Measurements from ENCODE around the gene FIGNL2.
A peak's percentile ranks its signal among the peaks of the same experiment; 100 is the strongest.
"Not testable (repeated sequence)": the region's sequence is repeated elsewhere in the genome, so short reads cannot be mapped to it uniquely, and the experiment has no call there.

The FIGNL2 gene, protein sequence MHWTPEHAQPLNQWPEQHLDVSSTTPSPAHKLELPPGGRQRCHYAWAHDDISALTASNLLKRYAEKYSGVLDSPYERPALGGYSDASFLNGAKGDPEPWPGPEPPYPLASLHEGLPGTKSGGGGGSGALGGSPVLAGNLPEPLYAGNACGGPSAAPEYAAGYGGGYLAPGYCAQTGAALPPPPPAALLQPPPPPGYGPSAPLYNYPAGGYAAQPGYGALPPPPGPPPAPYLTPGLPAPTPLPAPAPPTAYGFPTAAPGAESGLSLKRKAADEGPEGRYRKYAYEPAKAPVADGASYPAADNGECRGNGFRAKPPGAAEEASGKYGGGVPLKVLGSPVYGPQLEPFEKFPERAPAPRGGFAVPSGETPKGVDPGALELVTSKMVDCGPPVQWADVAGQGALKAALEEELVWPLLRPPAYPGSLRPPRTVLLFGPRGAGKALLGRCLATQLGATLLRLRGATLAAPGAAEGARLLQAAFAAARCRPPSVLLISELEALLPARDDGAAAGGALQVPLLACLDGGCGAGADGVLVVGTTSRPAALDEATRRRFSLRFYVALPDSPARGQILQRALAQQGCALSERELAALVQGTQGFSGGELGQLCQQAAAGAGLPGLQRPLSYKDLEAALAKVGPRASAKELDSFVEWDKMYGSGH

DNA sequence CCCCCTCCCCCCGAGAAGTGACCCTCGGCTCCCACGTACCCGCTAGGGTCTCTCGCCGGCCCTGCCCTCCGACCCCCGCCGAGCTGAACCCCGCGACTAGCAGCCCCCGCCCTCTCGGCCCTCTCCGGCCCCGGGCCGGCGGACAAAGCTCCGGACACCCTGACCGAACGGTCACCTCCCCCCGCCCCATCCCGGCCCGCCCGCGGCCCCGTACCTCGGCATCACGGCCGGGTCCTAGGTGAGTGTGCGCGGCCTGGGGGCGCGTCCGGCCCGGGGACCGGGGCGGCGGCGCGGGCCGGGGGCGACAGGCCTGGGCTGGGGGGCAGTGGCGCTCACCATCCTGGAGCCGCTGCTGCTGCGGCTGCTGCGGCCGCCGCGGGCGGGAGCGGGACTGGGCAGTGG, at the start of gene FIGNL2:
TSS of gene FIGNL2 (minus strand) at position 393 of the 402 bp plus-strand sequence. CDS start 26,305 bp downstream, outside the sequence.
- no peak for DNase-seq (ENCODE audit: low read depth)

DNA sequence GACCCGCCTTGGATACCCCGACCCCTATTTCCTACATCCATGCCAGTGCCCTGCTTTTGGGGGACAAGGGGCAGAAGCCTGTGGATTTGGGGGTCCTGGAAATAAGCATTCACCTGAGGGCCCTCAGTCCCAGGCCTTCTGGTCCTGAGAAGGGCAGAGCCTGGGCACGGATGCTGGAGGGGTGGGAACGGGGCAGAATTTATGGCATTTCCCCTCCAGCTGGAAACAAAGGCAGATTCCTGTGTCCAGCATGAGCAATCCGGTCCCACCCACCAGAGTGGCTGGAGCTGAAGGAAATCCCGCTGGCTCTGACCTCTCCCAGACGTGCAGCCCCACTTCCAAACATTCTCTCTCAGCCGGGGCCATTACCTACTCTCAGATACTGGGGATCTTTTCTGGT, 48.7 kb upstream of the FIGNL2 start:
- no peak for DNase-seq (ENCODE audit: low read depth)

DNA sequence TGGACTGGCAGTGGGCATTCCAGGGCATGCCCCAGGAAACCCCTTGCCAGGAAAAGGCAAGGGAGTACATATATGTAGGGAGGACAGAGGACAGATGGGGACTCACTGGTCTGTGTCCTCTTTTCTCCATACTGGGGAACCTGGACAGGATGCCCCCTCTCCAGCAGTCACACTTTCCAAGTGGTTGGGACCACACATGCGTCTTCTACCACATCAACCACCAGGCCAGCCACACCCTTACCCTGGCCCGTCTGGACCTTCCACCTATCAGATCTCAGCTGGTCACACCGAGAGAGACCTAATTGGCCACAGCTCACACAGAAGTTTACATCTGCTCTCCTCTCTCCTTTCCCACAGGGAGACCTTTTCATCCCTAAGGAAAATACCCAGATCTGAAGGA, 47.7 kb upstream of the FIGNL2 start:
- no peak for DNase-seq (ENCODE audit: low read depth)

DNA sequence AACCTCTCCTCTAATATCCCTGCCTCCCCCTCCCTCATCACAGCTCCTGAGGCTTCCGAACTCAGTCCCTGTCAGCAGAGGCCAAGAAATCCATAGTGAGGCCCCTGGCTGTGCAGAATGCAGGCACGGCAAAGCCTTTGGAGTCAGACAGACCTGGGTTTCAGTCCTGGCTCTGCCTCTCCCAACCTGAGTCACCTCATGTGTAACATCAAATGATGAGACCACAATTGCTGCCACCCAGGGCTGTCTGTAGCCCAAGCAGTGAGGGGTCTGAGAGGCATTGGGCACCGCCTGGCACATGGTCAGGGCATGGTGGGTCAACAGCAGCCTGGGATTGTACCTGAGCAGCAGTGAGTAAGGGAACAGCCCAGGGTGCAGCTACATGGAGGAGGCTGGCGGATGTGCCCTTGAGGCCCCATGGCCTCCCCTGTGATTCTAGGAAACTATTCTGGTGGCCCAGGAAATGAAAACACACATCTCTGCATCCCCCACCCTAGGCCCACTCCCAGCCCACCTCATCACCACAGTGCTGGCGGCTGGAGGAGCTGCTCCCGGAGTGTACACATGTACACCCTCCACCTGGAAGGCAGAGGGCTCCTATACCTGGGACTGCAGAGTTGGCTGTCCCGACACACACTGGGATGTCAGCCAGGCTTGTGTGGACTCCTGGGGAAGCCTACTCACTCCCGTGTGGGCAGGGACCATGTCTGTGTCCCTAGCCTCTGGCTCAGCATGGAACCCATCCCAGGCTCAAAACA, 47.0 kb upstream of the FIGNL2 start:
- no peak for DNase-seq (ENCODE audit: low read depth)

DNA sequence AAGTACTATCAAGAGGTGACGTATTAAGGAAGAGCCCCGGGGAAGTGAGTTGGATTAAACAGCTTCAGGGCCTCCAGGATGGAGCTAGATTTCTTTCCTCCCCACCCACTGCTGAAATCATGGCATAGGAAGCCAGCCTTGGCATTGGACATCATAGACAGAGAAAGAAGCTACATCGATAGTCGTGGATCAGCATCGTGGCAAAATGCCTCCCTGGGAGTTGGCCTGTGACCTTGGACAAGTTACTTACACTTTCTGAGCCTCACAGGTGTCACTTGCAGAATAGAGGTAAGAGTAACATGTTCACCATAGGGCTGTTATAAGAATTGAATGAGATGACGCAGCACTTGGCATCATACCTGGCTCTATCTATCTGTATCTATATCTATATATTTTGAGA, 45.3 kb upstream of the FIGNL2 start:
- DNase-seq (ENCODE audit: low read depth) = no peak

DNA sequence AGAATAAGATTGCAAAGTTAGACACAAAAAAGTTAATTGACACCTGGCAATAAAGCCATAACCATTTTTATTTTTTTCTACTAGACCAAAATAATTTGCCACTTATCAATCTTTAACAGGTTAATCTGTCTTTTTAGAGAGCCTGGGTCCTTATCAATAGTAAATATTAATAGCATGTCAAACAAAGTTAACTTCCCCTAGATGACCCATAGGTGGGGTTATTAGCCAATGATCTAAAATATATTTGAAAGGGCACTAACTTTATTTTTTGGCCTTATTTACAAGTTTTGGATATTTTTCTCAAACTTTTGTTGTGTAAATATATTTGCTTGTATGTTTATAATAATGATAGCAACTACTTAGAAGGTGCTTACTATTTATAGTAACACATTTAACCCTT, 43.3 kb upstream of the FIGNL2 start:
- no peak for DNase-seq (ENCODE audit: low read depth)

DNA sequence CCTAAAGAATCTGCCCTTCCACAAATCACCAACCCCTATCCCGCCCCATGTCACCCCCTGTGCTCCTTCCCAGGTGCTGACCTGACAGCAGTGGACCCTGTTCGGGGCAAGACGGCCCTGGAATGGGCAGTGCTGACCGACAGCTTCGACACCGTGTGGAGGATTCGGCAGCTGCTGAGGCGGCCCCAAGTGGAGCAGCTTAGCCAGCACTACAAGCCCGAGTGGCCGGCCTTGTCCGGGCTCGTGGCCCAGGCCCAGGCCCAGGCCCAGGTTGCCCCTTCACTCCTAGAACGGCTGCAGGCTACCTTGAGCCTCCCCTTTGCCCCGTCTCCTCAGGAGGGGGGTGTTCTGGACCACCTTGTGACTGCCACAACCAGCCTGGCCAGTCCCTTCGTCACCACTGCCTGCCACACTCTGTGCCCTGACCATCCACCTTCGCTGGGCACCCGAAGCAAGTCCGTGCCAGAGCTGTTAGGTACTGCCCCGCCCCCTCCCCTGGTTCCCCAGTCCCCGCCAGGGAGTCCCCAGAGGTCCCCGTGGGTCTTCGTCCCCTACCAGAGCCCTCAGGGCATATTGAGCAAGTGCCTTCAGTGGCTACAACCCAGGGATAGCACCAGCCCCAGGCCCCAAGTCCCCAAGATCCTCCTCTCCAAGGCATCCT, 42.1 kb upstream of the FIGNL2 start:
- DNase-seq (ENCODE audit: low read depth) = no peak

DNA sequence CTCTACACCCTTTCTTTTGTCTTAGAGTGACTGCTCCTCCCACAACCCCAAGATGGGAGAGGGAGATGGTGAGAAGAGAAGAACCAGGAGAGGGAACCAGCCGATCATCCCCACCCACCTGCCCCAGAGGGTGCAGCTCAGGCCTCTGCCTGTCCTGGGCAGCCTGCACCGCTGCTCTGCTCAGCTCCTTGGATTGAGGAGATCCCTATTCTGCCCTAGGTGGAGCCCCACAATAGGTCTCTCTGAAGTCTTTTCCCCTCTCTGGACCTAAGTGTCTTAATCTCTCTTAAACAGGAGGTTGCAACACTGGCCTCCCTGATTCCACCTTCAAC, 41.6 kb upstream of the FIGNL2 start:
- DNase-seq (ENCODE audit: low read depth) = no peak

DNA sequence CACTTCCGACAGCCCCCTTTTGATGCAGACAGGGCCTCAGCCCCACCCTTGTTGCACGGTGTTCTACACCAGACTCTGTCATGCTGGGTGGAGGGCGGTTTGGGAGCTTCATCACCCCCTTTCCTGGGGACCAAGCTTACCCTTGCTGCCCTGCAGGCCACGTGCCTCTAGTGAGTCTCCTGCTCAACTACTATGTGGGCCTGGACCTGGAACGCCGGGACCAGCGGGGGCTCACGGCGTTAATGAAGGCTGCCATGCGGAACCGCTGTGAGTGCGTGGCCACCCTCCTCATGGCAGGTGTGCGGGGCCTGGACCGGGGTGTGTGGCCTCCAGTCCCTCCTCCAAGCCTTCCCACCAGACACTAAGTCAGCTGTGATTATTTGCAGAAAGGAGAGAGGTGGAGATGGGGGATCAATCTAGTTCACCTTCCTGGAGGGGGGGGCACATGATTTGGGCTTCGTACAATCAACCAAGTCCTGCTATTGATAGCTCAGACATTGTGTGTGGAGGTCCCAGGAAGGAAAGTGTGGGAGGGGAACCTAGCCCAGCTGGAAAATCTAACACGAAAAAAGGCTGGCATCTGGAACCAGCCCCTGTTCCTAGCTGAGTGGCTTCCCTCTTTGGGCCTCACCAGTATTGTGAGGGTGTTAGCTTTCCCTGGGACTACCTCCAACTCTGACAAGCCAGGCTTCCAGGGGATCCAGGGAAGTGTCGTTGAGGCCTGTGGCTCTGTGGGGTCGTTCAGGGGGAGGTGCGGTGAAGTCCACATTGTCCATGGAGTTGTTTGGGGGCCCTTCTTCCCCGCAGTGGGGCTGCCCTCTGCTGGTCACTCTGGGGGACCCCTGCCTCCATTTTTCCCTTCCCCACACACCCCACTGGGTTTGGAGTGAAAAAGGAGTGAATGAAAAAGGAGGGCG, 41.0 kb upstream of the FIGNL2 start:
- DNase-seq (ENCODE audit: low read depth) = no peak

DNA sequence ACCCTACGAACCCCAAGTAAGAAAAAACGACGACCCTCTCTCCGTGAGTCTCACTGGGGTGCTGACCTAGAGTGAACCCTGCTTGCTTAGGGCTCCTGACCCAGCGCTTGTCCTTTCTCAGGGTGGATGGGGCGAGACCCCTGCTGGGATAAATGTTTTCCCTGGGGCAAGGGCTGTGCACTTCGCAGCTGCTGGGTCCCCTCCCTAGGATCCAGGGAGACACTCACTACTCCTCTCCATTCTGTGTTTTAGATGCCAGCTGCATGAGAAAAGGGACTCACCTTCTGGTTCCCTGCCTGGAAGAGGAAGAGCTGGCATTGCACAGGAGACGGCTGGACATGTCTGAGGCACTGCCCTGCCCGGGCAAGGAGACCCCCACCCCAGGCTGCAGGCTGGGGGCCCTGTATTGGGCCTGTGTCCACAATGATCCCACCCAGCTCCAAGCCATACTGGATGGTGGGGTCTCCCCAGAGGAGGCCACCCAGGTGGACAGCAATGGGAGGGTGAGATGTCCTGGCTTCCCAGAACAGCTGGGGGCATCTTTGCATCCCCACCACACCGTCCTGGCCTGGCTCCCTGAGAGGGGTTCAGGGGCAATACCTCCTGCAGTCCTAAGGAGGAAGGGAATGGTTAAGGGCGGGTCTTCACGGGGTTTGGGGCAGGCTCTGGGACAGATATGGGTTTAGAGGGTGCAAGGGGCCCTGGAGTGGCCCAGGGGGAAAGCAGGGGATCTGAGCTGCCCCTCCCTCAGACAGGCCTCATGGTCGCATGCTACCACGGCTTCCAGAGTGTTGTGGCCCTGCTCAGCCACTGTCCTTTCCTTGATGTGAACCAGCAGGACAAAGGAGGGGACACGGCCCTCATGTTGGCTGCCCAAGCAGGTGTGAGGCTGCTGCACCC, 40.0 kb upstream of the FIGNL2 start:
- no peak for DNase-seq (ENCODE audit: low read depth)

DNA sequence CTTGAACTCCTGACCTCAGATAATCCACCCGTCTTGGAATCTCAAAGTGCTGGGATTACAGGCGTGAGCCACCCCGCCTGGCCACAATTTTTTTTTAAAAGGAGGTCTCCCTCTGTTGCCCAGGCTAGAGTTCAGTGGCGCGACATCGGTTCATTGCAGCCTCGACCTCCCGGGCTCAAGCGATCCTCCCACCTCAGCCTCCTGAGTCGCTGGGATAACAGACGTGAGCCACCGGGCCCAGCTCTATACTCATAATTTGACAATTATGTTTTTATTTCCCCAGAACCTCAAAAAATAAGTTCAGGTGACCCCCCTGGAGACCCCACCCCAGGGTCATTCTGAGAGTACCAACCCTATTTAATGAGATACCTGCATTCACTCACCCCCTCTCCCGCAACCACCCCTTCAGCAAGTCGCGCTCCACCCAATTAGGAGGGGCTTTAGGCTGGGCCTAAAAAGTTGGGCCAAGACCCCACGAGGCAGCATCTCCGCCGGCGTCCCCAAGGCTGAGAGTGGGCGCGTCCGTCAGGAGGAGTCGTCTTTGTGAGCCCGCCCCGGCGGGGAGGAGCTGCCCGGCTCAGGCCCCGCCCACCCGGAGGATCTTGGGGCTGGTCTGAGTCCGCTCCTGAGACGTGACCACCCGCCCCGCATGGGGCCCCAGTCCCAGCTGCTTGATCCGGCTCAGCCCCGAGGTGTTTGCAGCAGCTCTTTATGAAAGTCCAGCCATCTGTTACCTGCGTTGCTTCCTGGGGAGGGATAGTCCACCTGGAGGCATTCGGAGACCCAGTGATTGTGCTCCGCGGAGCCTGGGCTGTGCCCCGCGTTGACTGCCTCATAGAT, 39.2 kb upstream of the FIGNL2 start, which contains the start of gene ANKRD33:
TSS of gene ANKRD33 (plus strand) at position 628 of the 840 bp plus-strand sequence. CDS start at position 712, 84 bp downstream.
- DNase-seq (ENCODE audit: low read depth) = no peak

DNA sequence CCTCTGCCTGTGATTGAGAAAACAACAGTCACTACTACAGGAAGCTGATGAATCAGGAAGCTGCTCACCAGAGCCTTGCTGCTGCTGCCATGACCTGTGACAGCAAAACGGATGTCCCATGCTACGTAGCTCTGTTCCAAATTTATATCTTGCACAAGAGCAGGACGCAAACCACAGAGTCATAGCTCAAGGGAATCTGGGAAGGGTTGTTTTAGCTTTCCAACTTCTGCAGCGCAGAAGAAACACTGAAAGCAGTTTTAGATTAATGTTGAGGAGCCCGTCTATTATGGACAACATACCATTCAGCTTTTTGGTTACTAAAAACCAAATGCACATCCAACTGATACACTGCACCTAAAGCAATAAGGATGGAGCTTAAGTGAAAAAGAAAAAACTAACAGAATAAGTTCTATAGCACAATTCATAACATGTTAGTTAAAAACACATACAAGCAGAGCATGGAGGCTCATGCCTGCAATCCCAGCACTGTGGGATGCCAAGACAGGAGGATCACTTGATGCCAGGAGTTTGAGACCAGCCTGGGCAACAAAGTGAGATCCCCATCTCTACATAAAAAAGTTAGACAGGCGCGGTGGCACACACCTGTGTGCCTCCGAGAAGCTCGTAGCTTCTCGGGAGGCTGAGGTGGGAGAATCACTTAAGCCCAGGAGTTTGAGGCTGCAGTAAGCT, 37.6 kb upstream of the FIGNL2 start:
- DNase-seq (ENCODE audit: low read depth) = peak; percentile 86

DNA sequence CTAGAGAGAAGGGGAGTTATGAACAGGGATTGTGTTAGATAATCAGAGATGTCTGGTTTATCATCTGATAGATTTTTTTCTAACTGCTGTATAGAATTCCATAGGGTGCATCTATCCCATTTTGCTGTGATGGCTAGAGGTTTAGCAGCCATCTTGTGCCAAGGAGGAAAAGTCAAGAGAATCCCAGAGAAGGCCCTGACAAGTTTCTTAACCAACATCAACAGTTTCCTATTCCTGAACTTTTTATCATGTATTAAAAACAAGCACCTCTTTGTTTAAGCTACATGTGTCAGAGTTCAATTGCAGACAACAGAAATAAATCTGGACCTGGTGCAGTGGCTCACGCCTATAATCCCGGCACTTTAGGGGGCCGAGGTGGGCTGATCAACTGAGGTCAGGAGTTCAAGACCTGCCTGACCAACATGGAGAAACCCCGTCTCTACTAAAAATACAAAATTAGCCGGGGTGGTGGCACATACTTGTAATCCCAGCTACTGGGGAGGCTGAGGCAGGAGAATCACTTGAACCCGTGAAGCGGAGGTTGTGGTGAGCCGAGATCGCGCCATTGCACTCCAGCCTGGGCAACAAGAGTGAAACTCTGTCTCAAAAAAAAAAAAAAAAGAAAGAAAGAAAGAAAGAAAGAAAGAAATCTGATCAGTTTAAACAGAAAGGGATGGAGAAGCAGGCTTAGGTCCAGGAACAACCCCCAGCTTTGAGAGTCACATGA, 36.9 kb upstream of the FIGNL2 start:
- DNase-seq (ENCODE audit: low read depth) = not testable (repeated sequence)

DNA sequence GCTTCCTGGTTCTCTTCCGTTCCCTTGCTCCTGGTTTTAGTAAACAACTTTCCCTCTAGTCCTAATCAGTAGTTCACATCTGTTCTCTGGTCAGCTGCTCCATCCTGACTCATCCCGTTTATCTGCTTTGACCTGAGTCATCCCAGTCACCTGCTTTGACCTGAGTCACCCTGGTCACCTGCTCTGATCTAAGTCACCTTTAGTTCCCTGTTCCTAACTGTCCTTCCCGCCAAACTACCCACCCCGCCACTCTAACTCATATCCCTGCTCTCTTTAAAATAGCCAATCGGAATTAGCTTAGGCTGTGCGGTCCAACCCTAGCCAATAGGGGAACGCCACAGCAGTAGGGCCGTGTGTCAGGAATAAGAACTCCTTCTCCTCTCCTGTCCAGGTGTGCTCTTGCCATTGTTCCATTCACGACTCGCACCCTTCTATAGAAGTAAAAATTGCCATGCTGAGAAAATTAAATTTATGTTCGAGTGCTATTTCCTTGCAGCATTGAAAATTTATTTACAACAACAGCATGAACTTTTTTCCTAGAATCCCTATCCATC, 36.2 kb upstream of the FIGNL2 start:
- DNase-seq (ENCODE audit: low read depth) = no peak

DNA sequence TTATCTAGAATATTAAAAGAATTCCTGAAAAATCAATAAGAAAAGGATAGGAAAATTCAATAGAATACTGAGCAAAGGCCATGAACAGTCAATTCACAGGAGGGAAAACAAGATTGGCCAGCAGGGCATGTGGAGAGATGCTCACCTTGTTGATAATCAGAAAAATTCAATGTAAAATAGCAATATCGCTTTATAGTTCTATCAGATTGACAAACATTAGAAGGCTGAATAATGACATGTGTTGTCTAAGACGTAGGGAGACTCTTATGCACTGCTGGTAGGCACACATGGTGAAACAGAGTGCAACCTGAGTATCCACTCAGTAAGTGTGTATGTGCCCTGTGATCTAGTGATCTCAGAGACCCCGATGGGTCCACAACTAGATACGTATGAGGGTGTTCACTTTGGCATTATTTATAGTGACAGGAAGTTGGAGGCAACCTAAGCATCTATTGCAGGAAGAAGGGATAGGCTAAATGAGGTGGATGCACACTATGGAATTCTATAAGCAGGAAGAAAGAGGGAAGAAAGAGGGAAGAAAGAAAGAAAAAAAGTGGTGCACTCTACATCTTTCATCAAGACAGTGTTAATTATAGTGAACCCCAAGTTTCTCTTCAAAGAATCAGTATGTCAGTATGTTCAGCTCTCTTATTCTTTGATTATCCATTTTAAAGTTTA, 35.6 kb upstream of the FIGNL2 start:
- DNase-seq (ENCODE audit: low read depth) = no peak

DNA sequence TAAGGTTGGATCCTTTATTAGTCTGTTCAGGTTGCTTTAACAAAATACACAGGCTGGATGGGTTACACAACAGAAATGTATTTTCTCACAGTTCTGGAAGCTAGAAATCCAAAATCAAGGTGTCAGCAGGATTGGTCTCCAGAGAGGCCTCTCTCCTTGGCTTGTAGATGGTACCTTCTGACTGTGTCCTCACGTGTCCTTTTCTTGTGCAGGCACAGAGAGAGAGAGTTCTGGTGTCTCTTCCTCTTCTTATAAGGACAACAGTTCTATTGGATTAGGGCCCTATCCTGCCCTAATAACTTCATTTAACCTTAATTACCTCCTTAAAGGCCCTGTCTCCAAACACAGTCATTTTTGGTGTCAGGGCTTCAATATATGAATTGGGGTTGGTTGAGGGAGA, 34.8 kb upstream of the FIGNL2 start:
- no peak for DNase-seq (ENCODE audit: low read depth)

DNA sequence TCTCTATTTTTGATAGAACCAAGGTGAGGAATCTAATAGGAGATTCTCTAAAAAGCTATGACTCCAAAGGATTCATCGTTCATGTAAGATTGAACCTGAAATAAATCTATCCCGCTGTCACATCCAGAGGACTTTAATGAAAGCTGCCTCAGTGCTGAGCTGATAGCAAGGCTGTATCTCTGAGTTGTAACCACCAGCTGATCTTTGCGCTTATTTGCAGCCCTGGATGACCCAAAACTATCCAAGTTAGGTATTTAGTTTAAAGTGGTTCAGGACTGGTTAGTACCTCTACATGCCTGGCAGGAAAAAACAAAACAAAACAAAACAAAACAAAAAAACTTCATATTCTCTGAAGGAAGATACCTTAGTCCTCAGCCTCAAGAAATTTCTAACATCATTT, 30.6 kb upstream of the FIGNL2 start:
- no peak for DNase-seq (ENCODE audit: low read depth)

Measured in non-pigmented ciliary epithelial cell (primary cell).